HUES6 (cell line): ENCODE data around the gene ATPAF1.

Experiments used
- H3K27ac ChIP-seq: 2 replicates; pipeline ENCODE4 v1.7.0; 2013; ENCODE audit warnings: low read depth, mild to moderate bottlenecking, low read length, inconsistent platforms
- H3K27me3 ChIP-seq: 2 replicates; pipeline ENCODE4 v1.6.1; 2013; ENCODE audit warnings: low read length; ENCODE audit not compliant: control insufficient read depth, insufficient read depth
- H3K36me3 ChIP-seq: 2 replicates; pipeline ENCODE4 v1.6.1; 2013; ENCODE audit warnings: low read length; ENCODE audit not compliant: control insufficient read depth, insufficient read depth
- H3K4me1 ChIP-seq: 2 replicates; pipeline ENCODE4 v1.6.1; 2013; ENCODE audit warnings: low read length; ENCODE audit not compliant: control insufficient read depth, insufficient read depth
- H3K4me3 ChIP-seq: 2 replicates; pipeline ENCODE4 v1.5.1; 2013; ENCODE audit warnings: low read depth, low read length
- H3K9ac ChIP-seq: one replicate; pipeline ENCODE4 v1.6.1; 2013; ENCODE audit warnings: mild to moderate bottlenecking, low read length
- H3K9me3 ChIP-seq: 2 replicates; pipeline ENCODE4 v1.6.1; 2013; ENCODE audit warnings: low read depth, low read length; ENCODE audit not compliant: control insufficient read depth, insufficient read depth

ATPAF1 gene

GRCh38 chr1:46583494-46583893 lies 84.7 kb downstream of the ATPAF1 start:
- no peak overlapping the region for H3K27ac ChIP-seq
- no peak overlapping the region for H3K4me3 ChIP-seq
- H3K4me1 ChIP-seq = no peaks in the 10 kb centered on the region
- no peaks in the 10 kb centered on the region for H3K27me3 ChIP-seq
- H3K9ac ChIP-seq = no peak overlapping the region
- no peaks in the 10 kb centered on the region for H3K9me3 ChIP-seq
- H3K36me3 ChIP-seq = peaks cover 29% of the 10 kb centered on the region; the same call in 1 of the 2 replicates

- Histone ChIP-seq H3K27me3 (no peaks in the 10 kb centered on the region), H3K9me3 (no peaks in the 10 kb centered on the region), H3K9ac (no peak overlapping the region), H3K4me3 (no peak overlapping the region), H3K4me1 (no peaks in the 10 kb centered on the region), H3K27ac (no peak overlapping the region), H3K36me3 (peaks cover 29% of the 10 kb centered on the region; the same call in 1 of the 2 replicates)
These were observed 85.2 kb downstream of the ATPAF1 start for GRCh38 chr1:46582972-46583371.
